ENCODE results near the gene PGM3. TPM values are rescaled to one million over a fixed set of nuclear protein-coding genes. Genes with fewer than 3 reads are reported as not detected.

The PGM3 gene
- total and polyA plus RNA-seq, 2 of the 4 experiments (the other 2 are of a cell fraction), result 68.4 to 336 TPM

DNA sequence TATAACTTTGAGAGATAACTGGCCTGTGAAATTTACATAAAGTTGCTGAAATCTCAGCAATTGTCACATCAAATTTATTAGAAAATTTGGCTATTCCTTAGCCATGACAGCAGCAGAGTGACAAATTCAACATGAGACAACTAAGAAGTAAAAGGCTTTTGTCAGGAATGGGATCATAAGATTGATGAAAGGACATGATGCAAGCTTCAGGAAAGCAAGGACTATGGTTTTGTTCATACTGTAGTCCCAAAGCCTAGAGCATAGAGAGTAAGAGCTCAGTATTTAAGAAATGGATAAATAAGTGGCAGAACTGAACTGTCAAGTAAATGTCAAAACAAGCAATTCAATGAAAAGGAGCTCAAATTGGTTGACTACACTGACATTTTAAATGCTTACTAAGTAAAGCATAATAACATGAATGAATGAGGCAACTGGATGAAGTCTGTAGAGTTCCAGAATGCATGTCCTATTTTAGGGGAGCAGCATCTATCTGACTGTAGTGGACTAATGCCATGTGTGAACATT lies 12.6 kb downstream of the PGM3 start:
- Histone ChIP-seq H3K9ac (ENCODE audit: low read depth, low read length) (no peak overlapping the region), H4K20me1 (ENCODE audit: insufficient read depth, low read length) (peaks cover 35% of the 10 kb centered on the region; the same call in 1 of the 2 replicates), H3K23ac (ENCODE audit: low read depth, low read length) (no peak overlapping the region), H2AFZ (replicated peaks; ENCODE audit: low read length, poor library complexity) (no peak overlapping the region), H3K27me3 (ENCODE audit: control insufficient read depth, insufficient read depth, low read length) (no peaks in the 10 kb centered on the region), H4K5ac (ENCODE audit: low read depth, low read length) (no peak overlapping the region), H3K4me3 (ENCODE audit: insufficient read depth, low read depth, low read length) (no peak overlapping the region), H2BK15ac (ENCODE audit: low read depth, low read length) (no peak overlapping the region), H3K4me1 (ENCODE audit: control insufficient read depth, insufficient read depth, low read length) (peaks cover 7% of the 10 kb centered on the region), H2BK20ac (ENCODE audit: low read depth, low read length) (no peak overlapping the region), H3K56ac (ENCODE audit: extremely low read depth, insufficient read depth, low read length) (no peak overlapping the region), H3K4me2 (ENCODE audit: low read depth, low read length) (no peak overlapping the region), H3K9me1 (ENCODE audit: insufficient read depth, low read length) (peaks cover 3% of the 10 kb centered on the region; the same call in 1 of the 2 replicates), H3K14ac (replicated peaks; ENCODE audit: low read depth, low read length) (no peak overlapping the region), H3K9me3 (ENCODE audit: control insufficient read depth, insufficient read depth, low read length) (no peaks in the 10 kb centered on the region), H3K27ac (ENCODE audit: insufficient read depth, low read length) (no peak overlapping the region), H2AK5ac (ENCODE audit: low read depth, low read length) (no peak overlapping the region), H3K79me1 (ENCODE audit: low read depth in 1 of 2, low read length in 2 of 2) (peaks cover 36 to 50% of the 10 kb centered on the region in 2 experiments), H4K8ac (ENCODE audit: low read depth in 2 of 2, low read length in 2 of 2) (no peak overlapping the region), H2BK5ac (ENCODE audit: low read depth, low read length, poor library complexity, severe bottlenecking) (no peak overlapping the region), H2AK9ac (replicated peaks; ENCODE audit: low read depth, low read length, poor library complexity) (no peak overlapping the region), H3K18ac (ENCODE audit: low read depth, low read length) (no peak overlapping the region), H3K4ac (ENCODE audit: low read depth, low read length) (no peak overlapping the region), H2BK120ac (ENCODE audit: low read depth, low read length) (no peak overlapping the region), H3K36me3 (ENCODE audit: control insufficient read depth, insufficient read depth, low read length) (peaks cover 44% of the 10 kb centered on the region), H4K91ac (ENCODE audit: insufficient read depth, low read depth, low read length) (no peak overlapping the region)
- intact Hi-C loops (cut with micrococcal nuclease), result no loop called here
- no TSS peak for BruUV-seq (replicated peaks)
- in situ Hi-C loops (cut with MboI; ENCODE audit: low sequenced_read_pairs), result no loop called here
- DNase-seq (no peak), ATAC-seq (ENCODE audit: low read depth) (no peak)
- POLR2A ChIA-PET (ENCODE audit: unreplicated experiment), result no interaction called here
- no peak for TF ChIP-seq RCOR1 (IDR thresholded peaks at IDR 0.05; ENCODE audit: insufficient replicate concordance, low read length)
- dilution Hi-C loops (cut with HindIII; ENCODE audit: low sequenced_read_pairs, unreplicated experiment), result no loop called here
- CTCF ChIA-PET, result interaction anchor here (0.8 kb wide), 1 partner anchor 8 kb away, joined by 3 read pairs; no protein-coding TSS in a partner anchor
